H9 (cell line): ENCODE measurements around the gene TMEM127. TPM values are rescaled to one million over a fixed set of nuclear protein-coding genes. Genes with fewer than 3 reads are reported as not detected.
A peak's percentile ranks its signal among the peaks of the same experiment; 100 is the strongest.

Experiments
- DNase-seq: peaks from one replicate; pipeline ENCODE4 v3.0.0-alpha.2; 2017
- H2AFZ ChIP-seq: one replicate; pipeline ENCODE4 v1.6.1; 2013; ENCODE audit warnings: mild to moderate bottlenecking, low read length, control low read depth, moderate library complexity
- H2AK5ac ChIP-seq: 2 replicates; pipeline ENCODE4 v1.6.1; 2013; ENCODE audit warnings: low read length, control low read depth, mixed read lengths; ENCODE audit not compliant: insufficient read length
- H2BK120ac ChIP-seq: one replicate; pipeline ENCODE4 v1.6.1; 2013; ENCODE audit warnings: low read depth, mild to moderate bottlenecking, low read length, control low read depth, inconsistent platforms; ENCODE audit not compliant: poor library complexity, severe bottlenecking
- H2BK12ac ChIP-seq: 2 replicates; pipeline ENCODE4 v1.6.1; 2013; ENCODE audit warnings: low read length, control low read depth, mixed read lengths, low read depth; ENCODE audit not compliant: insufficient read length
- H2BK15ac ChIP-seq: 2 replicates; pipeline ENCODE4 v1.6.1; 2013; ENCODE audit warnings: low read depth, low read length, control low read depth
- H2BK20ac ChIP-seq: one replicate; pipeline ENCODE4 v1.6.1; 2013; ENCODE audit warnings: low read depth, mild to moderate bottlenecking, low read length, control low read depth, inconsistent platforms; ENCODE audit not compliant: poor library complexity, severe bottlenecking
- H2BK5ac ChIP-seq: 2 replicates; pipeline ENCODE4 v1.6.1; 2013; ENCODE audit warnings: low read length, control low read depth, mixed read lengths; ENCODE audit not compliant: insufficient read length
- H3K14ac ChIP-seq: 2 replicates; pipeline ENCODE4 v1.6.1; 2013; ENCODE audit warnings: low read length, control low read depth; ENCODE audit not compliant: insufficient read depth
- H3K18ac ChIP-seq: 2 replicates; pipeline ENCODE4 v1.6.1; 2013; ENCODE audit warnings: low read depth, mild to moderate bottlenecking, mixed read lengths, low read length, control low read depth; ENCODE audit not compliant: insufficient read length
- H3K23ac ChIP-seq: 2 replicates; pipeline ENCODE4 v1.6.1; 2013; ENCODE audit warnings: low read length, control low read depth, mixed read lengths, low read depth; ENCODE audit not compliant: insufficient read length
- H3K23me2 ChIP-seq: 2 replicates; pipeline ENCODE4 v1.6.1; 2013; ENCODE audit warnings: low read depth, mild to moderate bottlenecking, mixed read lengths, low read length, control low read depth; ENCODE audit not compliant: insufficient read length, poor library complexity, severe bottlenecking
- H3K27ac ChIP-seq: 2 replicates; pipeline ENCODE4 v1.5.1; 2013; ENCODE audit warnings: low read length, control low read depth, mixed read lengths, low read depth; ENCODE audit not compliant: insufficient read length
- H3K27me3 ChIP-seq: 2 replicates; pipeline ENCODE4 v1.6.1; 2013; ENCODE audit warnings: low read length, control low read depth, inconsistent platforms; ENCODE audit not compliant: insufficient read depth
- H3K4ac ChIP-seq: 2 replicates; pipeline ENCODE4 v1.6.1; 2013; ENCODE audit warnings: low read depth, mild to moderate bottlenecking, control low read depth, inconsistent platforms, low read length, moderate library complexity
- H3K4me1 ChIP-seq: 2 replicates; pipeline ENCODE4 v1.6.1; 2013; ENCODE audit warnings: low read length, control low read depth, inconsistent platforms; ENCODE audit not compliant: insufficient read depth
- H3K4me2 ChIP-seq: 2 replicates; pipeline ENCODE4 v1.6.1; 2013; ENCODE audit warnings: low read length, control low read depth, mixed read lengths; ENCODE audit not compliant: insufficient read length, insufficient read depth
- H3K56ac ChIP-seq: 2 replicates; pipeline ENCODE4 v1.6.1; 2013; ENCODE audit warnings: low read depth, mild to moderate bottlenecking, mixed read lengths, low read length, control low read depth; ENCODE audit not compliant: insufficient read length
- H3K79me1 ChIP-seq: 2 replicates; pipeline ENCODE4 v1.6.1; 2013; ENCODE audit warnings: low read depth, mild to moderate bottlenecking, moderate library complexity, low read length, control low read depth, inconsistent platforms; ENCODE audit not compliant: insufficient read depth, poor library complexity, severe bottlenecking
- H3K79me2 ChIP-seq: 2 replicates; pipeline ENCODE4 v1.6.1; 2013; ENCODE audit warnings: low read length, control low read depth, inconsistent platforms; ENCODE audit not compliant: insufficient read depth
- H3K9ac ChIP-seq: 2 replicates; pipeline ENCODE4 v1.6.1; 2013; ENCODE audit warnings: low read length, control low read depth, mixed read lengths; ENCODE audit not compliant: insufficient read length; ENCODE audit errors: extremely low read depth
- H3K9me3 ChIP-seq: one replicate; pipeline ENCODE4 v1.6.1; 2013; ENCODE audit warnings: low read depth, low read length, inconsistent platforms; ENCODE audit not compliant: control insufficient read depth
- H3T11ph ChIP-seq: one replicate; pipeline ENCODE4 v1.6.1; 2013; ENCODE audit warnings: mild to moderate bottlenecking, low read length, control low read depth, inconsistent platforms
- H4K20me1 ChIP-seq: one replicate; pipeline ENCODE4 v1.6.1; 2013; ENCODE audit not compliant: control insufficient read depth, insufficient read length, insufficient read depth
- H4K5ac ChIP-seq: 2 replicates; pipeline ENCODE4 v1.6.1; 2013; ENCODE audit warnings: low read depth, mild to moderate bottlenecking, mixed read lengths, low read length, control low read depth; ENCODE audit not compliant: insufficient read length
- H4K8ac ChIP-seq: replicated peaks from 2 replicates; pipeline ENCODE4 v1.6.1; 2013; ENCODE audit warnings: low read length, control low read depth, mixed read lengths, low read depth; ENCODE audit not compliant: insufficient read length
- H4K91ac ChIP-seq: 2 replicates; pipeline ENCODE4 v1.6.1; 2013; ENCODE audit warnings: low read depth, mild to moderate bottlenecking, moderate library complexity, mixed read lengths, low read length, control low read depth; ENCODE audit not compliant: insufficient read length
- H3K27ac Mint-ChIP-seq, 3 experiments: 2 replicates in 2 of 3; 3 replicates in 1 of 3; pipeline ENCODE4 v1.8.0; 2020 to 2021; ENCODE audit warnings: mixed read lengths in 3 of 3, mild to moderate bottlenecking in 1 of 3, moderate library complexity in 1 of 3
- H3K27me3 Mint-ChIP-seq: 2 replicates; pipeline ENCODE4 v1.8.0; 2021; ENCODE audit warnings: low read depth, mild to moderate bottlenecking, moderate library complexity, mixed read lengths
- H3K36me3 Mint-ChIP-seq, 3 experiments: 2 replicates in 2 of 3; 3 replicates in 1 of 3; pipeline ENCODE4 v1.8.0; 2020 to 2021; ENCODE audit warnings: low read depth in 3 of 3, mixed read lengths in 3 of 3; ENCODE audit not compliant: insufficient read depth in 1 of 3
- H3K4me1 Mint-ChIP-seq, 2 experiments: 2 replicates each; pipeline ENCODE4 v1.8.0; 2020; ENCODE audit warnings: mixed read lengths in 2 of 2
- H3K4me3 Mint-ChIP-seq, 2 experiments: 2 replicates in 1 of 2; 3 replicates in 1 of 2; pipeline ENCODE4 v1.8.0; 2020 to 2021; ENCODE audit warnings: mild to moderate bottlenecking in 2 of 2, mixed read lengths in 2 of 2, moderate library complexity in 1 of 2
- H3K9me3 Mint-ChIP-seq, 2 experiments: 2 replicates in 1 of 2; 3 replicates in 1 of 2; pipeline ENCODE4 v1.8.0; 2020; ENCODE audit warnings: mild to moderate bottlenecking in 2 of 2, mixed read lengths in 2 of 2, moderate library complexity in 1 of 2
- CTCF ChIP-seq: fragments of 200-600 bp; sonication (generic); conservative IDR thresholded peaks from 3 replicates; pipeline ENCODE4 v1.8.0; 2021; ENCODE audit warnings: antibody characterized with exemption, mild to moderate bottlenecking
- WGBS: extraction: QIAGEN DNeasy Blood & Tissue Kit; methylation state at CpG from one replicate; pipeline ENCODE4 v1.1.7; 2013; ENCODE audit warnings: missing lambda C conversion rate, low lambda C conversion rate, mixed read lengths; ENCODE audit not compliant: insufficient read length; ENCODE audit errors: extremely low coverage; 5-methylcytosine and 5-hydroxymethylcytosine counted together
- long read RNA-seq: library from polyadenylated mRNA; unstranded; transcript quantifications from one replicate; pipeline ENCODE4 v2.0.0, GENCODE V29; 2020
- total RNA-seq: library from RNA; stranded (reverse); gene quantifications from 2 replicates; pipeline ENCODE4 v1.2.1, GENCODE V29; 2021

TMEM127 gene
- total RNA-seq, result 30.1 and 33.9 TPM in 2 replicates
- long read RNA-seq, partial matches to known transcripts, result 2 of 39 reads
- long read RNA-seq, other reads (novel, unspliced or antisense), result 37 of 39 reads

- Histone ChIP-seq H4K5ac (no peak within 1 kb of the TSS), H3K79me2 (no peaks in the 10 kb centered on the region; the same call in 1 of the 2 replicates), H3K4ac (no peak within 1 kb of the TSS), H2BK12ac (no peak within 1 kb of the TSS), H3K9ac (peak within 1 kb of the TSS; percentile 58), H3K56ac (no peak within 1 kb of the TSS), H2AK5ac (no peak within 1 kb of the TSS), H3K27ac (no peak within 1 kb of the TSS), H2BK5ac (no peak within 1 kb of the TSS), H2AFZ (no peak within 1 kb of the TSS), H3K79me1 (peaks cover 5% of the 10 kb centered on the region), H4K8ac (no peak within 1 kb of the TSS), H3K4me1 (no peaks in the 10 kb centered on the region), H3K9me3 (no peaks in the 10 kb centered on the region), H3K27me3 (no peaks in the 10 kb centered on the region), H3K14ac (no peak within 1 kb of the TSS; the same call in 1 of the 2 replicates), H3K4me2 (peak within 1 kb of the TSS; percentile 74), H3T11ph (no peak within 1 kb of the TSS), H4K91ac (no peak within 1 kb of the TSS), H3K23ac (no peak within 1 kb of the TSS), H2BK20ac (no peak within 1 kb of the TSS), H2BK15ac (no peak within 1 kb of the TSS), H3K18ac (no peak within 1 kb of the TSS), H4K20me1 (no peaks in the 10 kb centered on the region), H2BK120ac (no peak within 1 kb of the TSS), H3K23me2 (peaks cover 5% of the 10 kb centered on the region)
- peak within 1 kb of the TSS; percentile 97 to 99 for H3K4me3 Mint-ChIP-seq
- no CpG with 5 or more reads among the region's 81 CpGs for WGBS
- peak; percentile 99 for DNase-seq
- H3K9me3 Mint-ChIP-seq, result no peaks in the 10 kb centered on the region
- peaks cover 19% of the 10 kb centered on the region in 2 experiments for H3K4me1 Mint-ChIP-seq
- H3K27ac Mint-ChIP-seq, result peak within 1 kb of the TSS; percentile 49 to 98 (median 75); a peak in 5 of 7 replicates
- TF ChIP-seq CTCF, result peak; percentile 44
- H3K27me3 Mint-ChIP-seq, result no peaks in the 10 kb centered on the region
- peaks cover 17 to 39% (median 29%) of the 10 kb centered on the region in 3 experiments; a peak in 6 of 7 replicates for H3K36me3 Mint-ChIP-seq
Measured at GRCh38 chr2:96265840-96266679, at the start of gene TMEM127, which contains the start of gene CIAO1. TSS of gene TMEM127 (minus strand) at chr2:96265997. CDS start at chr2:96265381, 616 bp downstream. TSS of gene CIAO1 (plus strand) at chr2:96266225. CDS start at chr2:96266351, 126 bp downstream.
